Lung (tissue), 12 donors: ENCODE results near the gene ADAMTS4. TPM values are rescaled to one million over a fixed set of nuclear protein-coding genes. Genes with fewer than 3 reads are reported as not detected.

Experiments
- ATAC-seq: fragments of 200-7000 bp; cut with Tn5 transposase; one replicate; pipeline ENCODE4 v1.9.1; 2020; ENCODE audit warnings: moderate number of reproducible peaks; ENCODE audit not compliant: insufficient read depth, low FRiP score
- DNase-seq, 3 donors: peaks; one replicate each; pipeline ENCODE4 v3.0.0-alpha.2; 2013 to 2017
- H3K27ac ChIP-seq, 2 donors: one replicate each; pipeline ENCODE4 v1.5.1; 2013; ENCODE audit warnings: mild to moderate bottlenecking in 2 of 2, moderate library complexity in 2 of 2, control low read depth in 1 of 2, inconsistent platforms in 1 of 2, low read depth in 1 of 2, low read length in 1 of 2
- H3K27me3 ChIP-seq, 3 donors: one replicate each; pipeline ENCODE4 v1.5.1; 2013; ENCODE audit warnings: low read length in 2 of 3; ENCODE audit not compliant: control insufficient read depth in 3 of 3, insufficient read depth in 3 of 3
- H3K36me3 ChIP-seq, 4 donors: one replicate each; pipeline ENCODE4 v1.5.1; 2013; ENCODE audit warnings: low read length in 4 of 4, mild to moderate bottlenecking in 1 of 4, moderate library complexity in 1 of 4; ENCODE audit not compliant: control insufficient read depth in 4 of 4, insufficient read depth in 4 of 4
- H3K4me1 ChIP-seq, 5 donors: one replicate each; pipeline ENCODE4 v1.5.1; 2013; ENCODE audit warnings: low read length in 5 of 5, mild to moderate bottlenecking in 2 of 5, moderate library complexity in 1 of 5; ENCODE audit not compliant: control insufficient read depth in 5 of 5, insufficient read depth in 5 of 5
- H3K4me3 ChIP-seq: one replicate; pipeline ENCODE4 v1.5.1; 2013; ENCODE audit warnings: mild to moderate bottlenecking, control low read depth, moderate library complexity
- H3K9ac ChIP-seq, 2 donors: one replicate each; pipeline ENCODE4 v1.5.1; 2013; ENCODE audit warnings: low read length in 2 of 2, control low read depth in 1 of 2; ENCODE audit not compliant: insufficient read depth in 1 of 2
- H3K9me3 ChIP-seq, 4 donors: one replicate each; pipeline ENCODE4 v1.5.1; 2013; ENCODE audit warnings: low read length in 3 of 4, mild to moderate bottlenecking in 1 of 4, moderate library complexity in 1 of 4; ENCODE audit not compliant: control insufficient read depth in 4 of 4, insufficient read depth in 3 of 4
- WGBS, 2 donors: extraction: QIAGEN DNeasy Blood & Tissue Kit; methylation state at CpG; one replicate each; pipeline ENCODE4 v1.1.7; 2013; 5-methylcytosine and 5-hydroxymethylcytosine counted together
- polyA plus RNA-seq, 2 donors: library from polyadenylated mRNA; stranded (reverse); fragments of 200-250 nt; gene quantifications; one replicate each; pipeline ENCODE4 v1.2.1, GENCODE V29; 2013
- total RNA-seq, 2 donors: library from RNA; depleted of rRNA in 1 of 2; stranded (reverse); fragments of >200 nt in 1 of 2; gene quantifications; one replicate each; pipeline ENCODE4 v1.2.1, GENCODE V29; 2014 to 2021
- TF ChIP-seq, protein P1 (sequence below): IDR thresholded peaks from 2 replicates; pipeline ENCODE4 v1.5.1; 2012; ENCODE audit warnings: mild to moderate bottlenecking; ENCODE audit errors: control extremely low read depth, extremely low read depth
- donor health status: control.
- donor health status: control.
- donor health status: Bipolar disorder and iron deficiency.
- donor health status: healthy.
- donor health status: DM: yes; HTN: yes; CAD: no.

Gene ADAMTS4
- total and polyA plus RNA-seq, 4 donors: 2.3 to 22.3 (median 13.0) TPM

DNA sequence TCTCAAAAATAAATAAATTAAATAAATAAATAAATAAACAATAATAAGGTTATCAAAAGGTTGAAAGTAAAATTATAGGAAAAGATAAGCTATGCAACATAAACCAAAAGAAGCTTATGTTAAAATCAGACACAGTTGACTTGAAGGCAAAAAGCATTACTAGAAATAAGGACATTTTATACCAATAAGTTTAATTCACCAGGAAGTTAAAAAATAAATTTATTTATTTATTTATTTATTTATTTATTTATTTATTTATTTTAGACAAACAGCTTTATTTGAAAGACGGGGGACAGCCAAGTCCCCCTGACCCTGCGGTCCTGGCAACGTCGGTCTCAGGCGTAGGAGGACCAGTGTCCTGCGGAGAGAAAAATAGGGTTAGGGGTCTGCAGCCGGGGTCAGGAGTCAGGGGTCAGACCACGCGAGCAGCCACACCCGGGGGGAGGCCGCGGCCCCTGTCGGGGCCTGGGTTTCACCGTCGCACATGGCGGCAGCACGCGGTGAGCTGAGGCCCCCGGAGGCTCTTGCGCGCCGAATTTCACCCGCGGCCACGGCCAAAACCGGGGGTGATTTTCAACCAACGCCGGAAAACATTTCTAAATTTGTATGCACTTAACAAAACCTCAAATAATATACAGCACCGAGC, 58.0 kb downstream of the ADAMTS4 start:
- H3K4me1 ChIP-seq: no peaks in the 10 kb centered on the region
- no peaks in the 10 kb centered on the region for H3K27me3 ChIP-seq
- peaks cover 0 to 3% (median 0%) of the 10 kb centered on the region in 4 donors for H3K36me3 ChIP-seq
- TF ChIP-seq, protein P1, sequence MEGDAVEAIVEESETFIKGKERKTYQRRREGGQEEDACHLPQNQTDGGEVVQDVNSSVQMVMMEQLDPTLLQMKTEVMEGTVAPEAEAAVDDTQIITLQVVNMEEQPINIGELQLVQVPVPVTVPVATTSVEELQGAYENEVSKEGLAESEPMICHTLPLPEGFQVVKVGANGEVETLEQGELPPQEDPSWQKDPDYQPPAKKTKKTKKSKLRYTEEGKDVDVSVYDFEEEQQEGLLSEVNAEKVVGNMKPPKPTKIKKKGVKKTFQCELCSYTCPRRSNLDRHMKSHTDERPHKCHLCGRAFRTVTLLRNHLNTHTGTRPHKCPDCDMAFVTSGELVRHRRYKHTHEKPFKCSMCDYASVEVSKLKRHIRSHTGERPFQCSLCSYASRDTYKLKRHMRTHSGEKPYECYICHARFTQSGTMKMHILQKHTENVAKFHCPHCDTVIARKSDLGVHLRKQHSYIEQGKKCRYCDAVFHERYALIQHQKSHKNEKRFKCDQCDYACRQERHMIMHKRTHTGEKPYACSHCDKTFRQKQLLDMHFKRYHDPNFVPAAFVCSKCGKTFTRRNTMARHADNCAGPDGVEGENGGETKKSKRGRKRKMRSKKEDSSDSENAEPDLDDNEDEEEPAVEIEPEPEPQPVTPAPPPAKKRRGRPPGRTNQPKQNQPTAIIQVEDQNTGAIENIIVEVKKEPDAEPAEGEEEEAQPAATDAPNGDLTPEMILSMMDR: no peak
- WGBS, 2 donors: 96 to 97% methylated on average over 29 of the region's 29 CpGs
- ATAC-seq (no peak), DNase-seq (no peak)
- no peak overlapping the region for H3K4me3 ChIP-seq
- no peaks in the 10 kb centered on the region for H3K9me3 ChIP-seq
- no peak overlapping the region for H3K27ac ChIP-seq
- no peak overlapping the region for H3K9ac ChIP-seq

GRCh38 chr1:161139766-161140165, 59.1 kb downstream of the ADAMTS4 start:
- Histone ChIP-seq H3K27ac (no peak overlapping the region), H3K4me1 (no peaks in the 10 kb centered on the region), H3K27me3 (no peaks in the 10 kb centered on the region), H3K4me3 (no peak overlapping the region), H3K36me3 (peaks cover 0 to 3% (median 0%) of the 10 kb centered on the region in 4 donors), H3K9ac (no peak overlapping the region), H3K9me3 (no peaks in the 10 kb centered on the region)
- TF ChIP-seq, protein P1: peak; percentile 26
- DNase-seq: peak; percentile 52 to 76 (median 59)
- 33 to 39% methylated on average over 1 of the region's 1 CpG for WGBS, 2 donors
- ATAC-seq: no peak

- TF ChIP-seq, protein P1: no peak
- DNase-seq: no peak
- H3K27me3 ChIP-seq: no peaks in the 10 kb centered on the region
- no peak overlapping the region for H3K9ac ChIP-seq
- WGBS, 2 donors: 55 to 56% methylated on average over 1 of the region's 1 CpG
- H3K36me3 ChIP-seq: peaks cover 0 to 3% (median 0%) of the 10 kb centered on the region in 4 donors
- H3K4me3 ChIP-seq: no peak overlapping the region
- ATAC-seq: no peak
- no peak overlapping the region for H3K27ac ChIP-seq
- H3K4me1 ChIP-seq: peaks cover 0 to 7% (median 5%) of the 10 kb centered on the region in 5 donors
- no peaks in the 10 kb centered on the region for H3K9me3 ChIP-seq
Measured at GRCh38 chr1:161138431-161138830, 60.4 kb downstream of the ADAMTS4 start.
